Colonic mucosa (tissue), 4 donors: ENCODE data around the gene MAML2. TPM values are rescaled to one million over a fixed set of nuclear protein-coding genes. Genes with fewer than 3 reads are reported as not detected.

Experiments used
- DNase-seq: peaks from one replicate; pipeline ENCODE4 v3.0.0-alpha.2; 2020
- H3K27ac ChIP-seq: fragments of 200-600 bp; one replicate; pipeline ENCODE4 v1.8.0; 2021
- H3K27me3 ChIP-seq: fragments of 200-600 bp; one replicate; pipeline ENCODE4 v1.8.0; 2021
- H3K36me3 ChIP-seq: fragments of 200-600 bp; one replicate; pipeline ENCODE4 v1.8.0; 2021
- H3K4me1 ChIP-seq: fragments of 200-600 bp; one replicate; pipeline ENCODE4 v1.8.0; 2021; ENCODE audit warnings: mild to moderate bottlenecking
- H3K4me3 ChIP-seq: fragments of 200-600 bp; one replicate; pipeline ENCODE4 v1.8.0; 2021
- H3K9ac ChIP-seq, 2 donors: one replicate each; pipeline ENCODE4 v1.7.0; 2013; ENCODE audit warnings: control low read depth in 2 of 2, low read depth in 2 of 2, low read length in 2 of 2
- H3K9me3 ChIP-seq: fragments of 200-600 bp; one replicate; pipeline ENCODE4 v1.8.0; 2021
- CTCF ChIP-seq: fragments of 200-600 bp; IDR thresholded peaks from one replicate; pipeline ENCODE4 v1.8.0; 2022; ENCODE audit warnings: antibody characterized with exemption, mild to moderate bottlenecking
- intact Hi-C: fragments of 100-400 bp; cut with DNase I; formaldehyde crosslinking; loops from one replicate; pipeline ENCODE4 v1.14.1; 2022
- total RNA-seq, 2 donors: library from RNA; stranded (reverse); fragmentation: NEBNext Ultra II Directional in 1 of 2; extraction: Animal tissue kit (Norgen Biotek cat#: 25700) in 1 of 2; gene quantifications; one replicate each; pipeline ENCODE4 v1.2.1, GENCODE V29; 2021
- donor health status: healthy.
- donor health status: DM: no; HTN: no; CAD: no.
- donor health status: DM: no; HTN: no; CAD: no.

Gene MAML2
- total RNA-seq, 2 donors from 2014 or later = 10.4 to 11.0 TPM

GRCh38 chr11:96127596-96127959 lies 215.4 kb downstream of the MAML2 start:
- Histone ChIP-seq H3K9ac (no peak overlapping the region), H3K4me3 (no peak overlapping the region), H3K9me3 (no peaks in the 10 kb centered on the region), H3K27me3 (no peaks in the 10 kb centered on the region), H3K36me3 (no peaks in the 10 kb centered on the region), H3K27ac (no peak overlapping the region), H3K4me1 (no peaks in the 10 kb centered on the region)
- intact Hi-C loops = no loop called here
- no peak for TF ChIP-seq CTCF
- DNase-seq = no peak

DNA sequence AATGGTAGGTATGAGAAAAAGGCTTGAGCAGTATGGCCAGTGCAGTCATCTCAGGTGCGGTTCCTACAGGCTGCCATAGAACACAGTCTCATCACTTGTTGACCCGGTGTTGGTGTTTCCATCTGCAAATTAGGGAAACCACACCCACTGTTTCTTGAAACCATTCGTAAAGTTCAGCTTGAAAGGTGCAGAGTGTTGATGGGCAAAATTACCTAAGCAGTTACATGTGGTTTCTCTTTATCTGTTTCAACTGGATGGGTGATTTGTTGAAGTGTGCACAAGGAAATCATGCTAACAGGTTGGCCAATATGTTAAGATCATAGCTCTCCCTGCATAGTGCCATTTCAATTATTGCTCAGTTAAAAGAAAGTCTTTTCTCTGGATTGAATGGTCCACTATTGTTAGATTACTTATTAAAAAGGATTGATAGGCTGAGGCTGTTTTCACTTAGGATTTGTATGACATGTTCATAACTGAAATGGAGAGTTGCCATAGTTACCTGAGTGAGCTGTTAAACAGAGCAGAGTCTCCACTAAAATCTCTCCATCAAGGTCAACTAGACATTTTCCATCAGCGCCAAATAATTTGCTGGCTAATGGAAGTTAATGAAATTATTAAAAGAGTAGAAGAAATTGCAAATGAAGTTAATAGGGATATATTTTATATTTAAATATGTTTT lies 215.9 kb downstream of the MAML2 start:
- TF ChIP-seq CTCF = no peak
- Histone ChIP-seq H3K36me3 (no peaks in the 10 kb centered on the region), H3K4me1 (no peaks in the 10 kb centered on the region), H3K9ac (no peak overlapping the region), H3K9me3 (no peaks in the 10 kb centered on the region), H3K4me3 (no peak overlapping the region), H3K27ac (no peak overlapping the region), H3K27me3 (no peaks in the 10 kb centered on the region)
- intact Hi-C loops = no loop called here
- no peak for DNase-seq

- no peak for TF ChIP-seq CTCF
- intact Hi-C loops = no loop called here
- no peak overlapping the region for H3K4me3 ChIP-seq
- DNase-seq = no peak
- no peaks in the 10 kb centered on the region for H3K4me1 ChIP-seq
- no peaks in the 10 kb centered on the region for H3K9me3 ChIP-seq
- H3K9ac ChIP-seq = no peak overlapping the region
- no peaks in the 10 kb centered on the region for H3K36me3 ChIP-seq
- H3K27me3 ChIP-seq = no peaks in the 10 kb centered on the region
- no peak overlapping the region for H3K27ac ChIP-seq
Observed at GRCh38 chr11:96125400-96125799, 217.6 kb downstream of the MAML2 start.

- Histone ChIP-seq H3K9me3 (no peaks in the 10 kb centered on the region), H3K27me3 (no peaks in the 10 kb centered on the region), H3K9ac (no peak overlapping the region), H3K27ac (no peak overlapping the region), H3K4me1 (no peaks in the 10 kb centered on the region), H3K36me3 (no peaks in the 10 kb centered on the region), H3K4me3 (no peak overlapping the region)
- intact Hi-C loops = no loop called here
- DNase-seq = no peak
- TF ChIP-seq CTCF = no peak
Observed at GRCh38 chr11:96124155-96124554, 218.8 kb downstream of the MAML2 start.

DNA sequence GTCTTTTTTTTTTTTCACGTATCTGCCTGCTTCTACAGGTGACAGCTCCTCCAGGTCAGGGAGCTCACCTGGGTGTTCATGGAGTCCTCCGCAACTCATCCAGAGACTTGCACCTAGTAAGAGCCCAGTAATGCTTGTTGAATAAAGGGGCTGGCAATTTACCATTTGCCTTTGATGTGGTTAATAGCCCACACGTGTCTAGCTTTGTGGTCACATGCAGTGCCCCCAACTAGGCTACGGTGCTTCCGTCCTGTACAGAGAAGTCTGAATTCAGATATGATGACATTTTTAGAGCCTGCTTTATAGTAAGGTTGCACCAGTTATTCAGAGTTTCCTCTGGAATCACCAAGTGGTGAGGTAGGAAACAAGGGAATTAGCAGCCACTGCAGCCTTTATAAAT lies 219.7 kb downstream of the MAML2 start:
- H3K36me3 ChIP-seq = no peaks in the 10 kb centered on the region
- intact Hi-C loops = no loop called here

More for the DNA sequence above, 219.7 kb downstream of the MAML2 start:
- H3K9ac ChIP-seq = no peak overlapping the region
- DNase-seq = no peak
- no peak overlapping the region for H3K27ac ChIP-seq
- H3K4me1 ChIP-seq = no peaks in the 10 kb centered on the region
- no peak for TF ChIP-seq CTCF
- no peaks in the 10 kb centered on the region for H3K27me3 ChIP-seq
- no peak overlapping the region for H3K4me3 ChIP-seq
- H3K9me3 ChIP-seq = no peaks in the 10 kb centered on the region
